GM23338 (cell line): Measurements from ENCODE around the gene C1orf116. TPM values are rescaled to one million over a fixed set of nuclear protein-coding genes. Genes with fewer than 3 reads are reported as not detected.

Experiments used
- ATAC-seq: fragments of 200-7000 bp; cut with Tn5 transposase; 3 replicates; pipeline ENCODE4 v1.9.1; 2020
- DNase-seq: peaks from one replicate; pipeline ENCODE4 v3.0.0-alpha.2; 2015; ENCODE audit warnings: low spot score
- H2AFZ ChIP-seq: fragments of 200-600 bp; sonication (generic); 2 replicates; pipeline ENCODE4 v1.8.0; 2016; ENCODE audit warnings: antibody characterized with exemption, mild to moderate bottlenecking, moderate library complexity
- H3F3A ChIP-seq: fragments of 200-600 bp; sonication (generic); replicated peaks from 2 replicates; pipeline ENCODE4 v1.8.0; 2017; ENCODE audit warnings: antibody characterized with exemption, mixed run types, low read depth
- H3K27ac ChIP-seq: fragments of 200-600 bp; sonication (generic); 2 replicates; pipeline ENCODE4 v1.6.1; 2016; ENCODE audit warnings: low read depth
- H3K27me3 ChIP-seq: fragments of 200-600 bp; sonication (generic); 2 replicates; pipeline ENCODE4 v1.8.0; 2016; ENCODE audit warnings: mild to moderate bottlenecking, mixed run types, moderate library complexity; ENCODE audit not compliant: insufficient read depth
- H3K36me3 ChIP-seq: fragments of 200-600 bp; sonication (generic); 2 replicates; pipeline ENCODE4 v1.8.0; 2016; ENCODE audit warnings: mild to moderate bottlenecking; ENCODE audit not compliant: insufficient read depth
- H3K4me1 ChIP-seq: fragments of 200-600 bp; sonication (generic); 2 replicates; pipeline ENCODE4 v1.8.0; 2016; ENCODE audit warnings: mild to moderate bottlenecking, moderate library complexity; ENCODE audit not compliant: insufficient read depth
- H3K4me2 ChIP-seq: fragments of 200-600 bp; sonication (generic); 2 replicates; pipeline ENCODE4 v1.7.1; 2017; ENCODE audit warnings: mixed run types
- H3K4me3 ChIP-seq: fragments of 200-600 bp; sonication (generic); 2 replicates; pipeline ENCODE4 v1.6.1; 2016; ENCODE audit warnings: mixed run types
- H3K79me2 ChIP-seq: fragments of 200-600 bp; sonication (generic); replicated peaks from 2 replicates; pipeline ENCODE4 v1.8.0; 2017; ENCODE audit warnings: mild to moderate bottlenecking; ENCODE audit not compliant: insufficient read depth
- H3K9me2 ChIP-seq: fragments of 200-600 bp; sonication (generic); 2 replicates; pipeline ENCODE4 v1.8.0; 2017; ENCODE audit not compliant: insufficient read depth
- H4K20me1 ChIP-seq: fragments of 200-600 bp; sonication (generic); replicated peaks from 2 replicates; pipeline ENCODE4 v1.8.0; 2017; ENCODE audit warnings: mild to moderate bottlenecking; ENCODE audit not compliant: insufficient read depth
- H3K27ac Mint-ChIP-seq: 2 replicates; pipeline ENCODE4 v1.8.0; 2020; ENCODE audit warnings: inconsistent platforms, mild to moderate bottlenecking, moderate library complexity, mixed read lengths
- H3K27me3 Mint-ChIP-seq: 3 replicates; pipeline ENCODE4 v1.8.0; 2022; ENCODE audit warnings: low read depth, mild to moderate bottlenecking, moderate library complexity, mixed read lengths, inconsistent platforms; ENCODE audit not compliant: insufficient read depth, poor library complexity
- H3K36me3 Mint-ChIP-seq: 3 replicates; pipeline ENCODE4 v1.8.0; 2021; ENCODE audit warnings: low read depth, mild to moderate bottlenecking, inconsistent platforms, moderate library complexity, mixed read lengths
- H3K4me1 Mint-ChIP-seq: 3 replicates; pipeline ENCODE4 v1.8.0; 2020; ENCODE audit warnings: mild to moderate bottlenecking, inconsistent platforms, mixed read lengths
- H3K4me3 Mint-ChIP-seq: 3 replicates; pipeline ENCODE4 v1.8.0; 2021; ENCODE audit warnings: moderate library complexity, mild to moderate bottlenecking, inconsistent platforms, mixed read lengths
- H3K9me3 Mint-ChIP-seq: 3 replicates; pipeline ENCODE4 v1.8.0; 2020; ENCODE audit warnings: moderate library complexity, mild to moderate bottlenecking, inconsistent platforms, mixed read lengths
- EZH2 ChIP-seq: fragments of 200-600 bp; sonication (generic); IDR thresholded peaks from one replicate; pipeline ENCODE4 v1.8.0; 2017; ENCODE audit warnings: antibody characterized with exemption, mild to moderate bottlenecking, low read depth; ENCODE audit not compliant: unreplicated experiment
- EZH2phosphoT487 ChIP-seq: fragments of 200-600 bp; sonication (generic); IDR thresholded peaks from one replicate; pipeline ENCODE4 v1.8.1; 2018; ENCODE audit warnings: antibody characterized with exemption; ENCODE audit not compliant: unreplicated experiment
- NANOG ChIP-seq: IDR thresholded peaks from 2 replicates; pipeline ENCODE4 v1.6.1; 2016; ENCODE audit warnings: antibody characterized with exemption, borderline replicate concordance
- POLR2AphosphoS5 ChIP-seq: IDR thresholded peaks from 2 replicates; pipeline ENCODE4 v1.6.1; 2016; ENCODE audit warnings: antibody characterized with exemption, low read depth
- ZNF331 ChIP-seq: fragments of 250-450 bp; sonication (Bioruptor Pico); IDR thresholded peaks from 2 replicates; pipeline ENCODE4 v1.5.0; 2020; ENCODE audit warnings: low read depth, mild to moderate bottlenecking, moderate library complexity
- polyA plus RNA-seq: library from polyadenylated mRNA; unstranded; fragments of >200 nt; fragmentation: Nextera tagmentation; extraction: Ambion mirVana; gene quantifications from 2 replicates; pipeline ENCODE4 v1.2.1, GENCODE V29; 2016
- total RNA-seq: library from RNA; depleted of rRNA; stranded (reverse); fragments of >200 nt; shearing (Covaris generic); gene quantifications from 2 replicates; pipeline ENCODE4 v1.2.3, GENCODE V29; 2014
- TF ChIP-seq, protein P1 (sequence below): fragments of 250-450 bp; sonication (Bioruptor Pico); IDR thresholded peaks from 2 replicates; pipeline ENCODE4 v1.5.0; 2020; ENCODE audit warnings: mild to moderate bottlenecking, moderate library complexity
- TF ChIP-seq, protein P2 (sequence below), 2 experiments: fragments of 200-600 bp in 1 of 2; sonication (generic) in 1 of 2; conservative IDR thresholded peaks; 2 replicates each; pipeline versions ENCODE4 v1.5.1 to v1.6.1; 2016 to 2017; ENCODE audit warnings: antibody characterized with exemption in 2 of 2, low read depth in 2 of 2, mild to moderate bottlenecking in 2 of 2, moderate library complexity in 1 of 2

C1orf116 gene
- total and polyA plus RNA-seq, 2 experiments from 2014 or later, result 2.3 to 5.3 TPM

DNA sequence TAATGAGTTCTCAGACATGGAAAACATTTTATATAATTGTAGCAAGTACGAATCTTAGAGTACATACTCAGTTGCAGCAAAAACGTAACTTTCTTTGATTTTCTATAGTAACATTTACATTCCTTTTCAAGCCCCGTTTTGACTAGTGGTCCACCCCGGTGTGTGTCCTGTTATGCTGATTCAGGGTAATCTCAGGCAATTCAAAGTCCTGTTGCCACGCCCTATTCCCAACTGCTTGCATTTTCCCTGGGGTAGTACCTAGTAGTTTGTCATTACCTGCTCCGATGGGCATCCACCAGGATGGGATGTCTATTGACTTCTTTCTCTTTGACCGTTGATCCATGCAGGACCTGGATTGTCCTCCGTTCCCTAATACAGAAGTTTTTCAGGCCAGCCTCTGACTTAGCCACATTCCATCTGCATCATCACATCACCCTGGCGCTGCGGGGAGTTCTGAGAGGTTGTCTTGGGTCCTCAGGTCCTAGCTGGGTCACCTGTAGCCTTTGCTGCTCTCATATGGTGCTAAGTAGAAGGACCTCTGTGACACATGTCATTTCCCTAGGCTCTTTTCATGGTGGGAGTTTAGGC, 47.3 kb downstream of the C1orf116 start:
- Histone ChIP-seq H3F3A (no peaks in the 10 kb centered on the region), H2AFZ (no peak overlapping the region), H3K9me2 (0 out of 2 replicates have a peak, but pooled peaks cover 3% of the 10 kb centered on the region), H3K4me3 (no peak overlapping the region; the same call in 1 of the 2 replicates), H4K20me1 (no peaks in the 10 kb centered on the region), H3K4me2 (peak overlapping the region; percentile 65), H3K27me3 (no peaks in the 10 kb centered on the region), H3K27ac (no peak overlapping the region), H3K79me2 (no peaks in the 10 kb centered on the region), H3K4me1 (peaks cover 34% of the 10 kb centered on the region), H3K36me3 (no peaks in the 10 kb centered on the region)
- no peaks in the 10 kb centered on the region for H3K36me3 Mint-ChIP-seq
- no peak overlapping the region for H3K27ac Mint-ChIP-seq
- no peaks in the 10 kb centered on the region for H3K9me3 Mint-ChIP-seq
- DNase-seq, result peak; percentile 55
- peak; percentile 78 for ATAC-seq
- H3K4me1 Mint-ChIP-seq, result peaks cover 30% of the 10 kb centered on the region
- no peak for TF ChIP-seq ZNF331 (CRISPR knock-in tag)
- TF ChIP-seq, protein P1, sequence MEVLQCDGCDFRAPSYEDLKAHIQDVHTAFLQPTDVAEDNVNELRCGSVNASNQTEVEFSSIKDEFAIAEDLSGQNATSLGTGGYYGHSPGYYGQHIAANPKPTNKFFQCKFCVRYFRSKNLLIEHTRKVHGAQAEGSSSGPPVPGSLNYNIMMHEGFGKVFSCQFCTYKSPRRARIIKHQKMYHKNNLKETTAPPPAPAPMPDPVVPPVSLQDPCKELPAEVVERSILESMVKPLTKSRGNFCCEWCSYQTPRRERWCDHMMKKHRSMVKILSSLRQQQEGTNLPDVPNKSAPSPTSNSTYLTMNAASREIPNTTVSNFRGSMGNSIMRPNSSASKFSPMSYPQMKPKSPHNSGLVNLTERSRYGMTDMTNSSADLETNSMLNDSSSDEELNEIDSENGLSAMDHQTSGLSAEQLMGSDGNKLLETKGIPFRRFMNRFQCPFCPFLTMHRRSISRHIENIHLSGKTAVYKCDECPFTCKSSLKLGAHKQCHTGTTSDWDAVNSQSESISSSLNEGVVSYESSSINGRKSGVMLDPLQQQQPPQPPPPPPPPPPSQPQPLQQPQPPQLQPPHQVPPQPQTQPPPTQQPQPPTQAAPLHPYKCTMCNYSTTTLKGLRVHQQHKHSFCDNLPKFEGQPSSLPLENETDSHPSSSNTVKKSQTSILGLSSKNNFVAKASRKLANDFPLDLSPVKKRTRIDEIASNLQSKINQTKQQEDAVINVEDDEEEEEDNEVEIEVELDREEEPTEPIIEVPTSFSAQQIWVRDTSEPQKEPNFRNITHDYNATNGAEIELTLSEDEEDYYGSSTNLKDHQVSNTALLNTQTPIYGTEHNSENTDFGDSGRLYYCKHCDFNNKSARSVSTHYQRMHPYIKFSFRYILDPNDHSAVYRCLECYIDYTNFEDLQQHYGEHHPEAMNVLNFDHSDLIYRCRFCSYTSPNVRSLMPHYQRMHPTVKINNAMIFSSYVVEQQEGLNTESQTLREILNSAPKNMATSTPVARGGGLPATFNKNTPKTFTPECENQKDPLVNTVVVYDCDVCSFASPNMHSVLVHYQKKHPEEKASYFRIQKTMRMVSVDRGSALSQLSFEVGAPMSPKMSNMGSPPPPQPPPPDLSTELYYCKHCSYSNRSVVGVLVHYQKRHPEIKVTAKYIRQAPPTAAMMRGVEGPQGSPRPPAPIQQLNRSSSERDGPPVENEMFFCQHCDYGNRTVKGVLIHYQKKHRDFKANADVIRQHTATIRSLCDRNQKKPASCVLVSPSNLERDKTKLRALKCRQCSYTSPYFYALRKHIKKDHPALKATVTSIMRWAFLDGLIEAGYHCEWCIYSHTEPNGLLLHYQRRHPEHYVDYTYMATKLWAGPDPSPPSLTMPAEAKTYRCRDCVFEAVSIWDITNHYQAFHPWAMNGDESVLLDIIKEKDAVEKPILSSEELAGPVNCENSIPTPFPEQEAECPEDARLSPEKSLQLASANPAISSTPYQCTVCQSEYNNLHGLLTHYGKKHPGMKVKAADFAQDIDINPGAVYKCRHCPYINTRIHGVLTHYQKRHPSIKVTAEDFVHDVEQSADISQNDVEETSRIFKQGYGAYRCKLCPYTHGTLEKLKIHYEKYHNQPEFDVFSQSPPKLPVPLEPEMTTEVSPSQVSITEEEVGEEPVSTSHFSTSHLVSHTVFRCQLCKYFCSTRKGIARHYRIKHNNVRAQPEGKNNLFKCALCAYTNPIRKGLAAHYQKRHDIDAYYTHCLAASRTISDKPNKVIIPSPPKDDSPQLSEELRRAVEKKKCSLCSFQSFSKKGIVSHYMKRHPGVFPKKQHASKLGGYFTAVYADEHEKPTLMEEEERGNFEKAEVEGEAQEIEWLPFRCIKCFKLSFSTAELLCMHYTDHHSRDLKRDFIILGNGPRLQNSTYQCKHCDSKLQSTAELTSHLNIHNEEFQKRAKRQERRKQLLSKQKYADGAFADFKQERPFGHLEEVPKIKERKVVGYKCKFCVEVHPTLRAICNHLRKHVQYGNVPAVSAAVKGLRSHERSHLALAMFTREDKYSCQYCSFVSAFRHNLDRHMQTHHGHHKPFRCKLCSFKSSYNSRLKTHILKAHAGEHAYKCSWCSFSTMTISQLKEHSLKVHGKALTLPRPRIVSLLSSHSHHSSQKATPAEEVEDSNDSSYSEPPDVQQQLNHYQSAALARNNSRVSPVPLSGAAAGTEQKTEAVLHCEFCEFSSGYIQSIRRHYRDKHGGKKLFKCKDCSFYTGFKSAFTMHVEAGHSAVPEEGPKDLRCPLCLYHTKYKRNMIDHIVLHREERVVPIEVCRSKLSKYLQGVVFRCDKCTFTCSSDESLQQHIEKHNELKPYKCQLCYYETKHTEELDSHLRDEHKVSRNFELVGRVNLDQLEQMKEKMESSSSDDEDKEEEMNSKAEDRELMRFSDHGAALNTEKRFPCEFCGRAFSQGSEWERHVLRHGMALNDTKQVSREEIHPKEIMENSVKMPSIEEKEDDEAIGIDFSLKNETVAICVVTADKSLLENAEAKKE (CRISPR knock-in tag), result peak; percentile 49; the same call in 1 of the 2 replicates
- no peak for TF ChIP-seq POLR2AphosphoS5
- TF ChIP-seq NANOG, result peak; percentile 67; the same call in 1 of the 2 replicates
- H3K27me3 Mint-ChIP-seq, result peaks cover 5% of the 10 kb centered on the region
- H3K4me3 Mint-ChIP-seq, result no peak overlapping the region

DNA sequence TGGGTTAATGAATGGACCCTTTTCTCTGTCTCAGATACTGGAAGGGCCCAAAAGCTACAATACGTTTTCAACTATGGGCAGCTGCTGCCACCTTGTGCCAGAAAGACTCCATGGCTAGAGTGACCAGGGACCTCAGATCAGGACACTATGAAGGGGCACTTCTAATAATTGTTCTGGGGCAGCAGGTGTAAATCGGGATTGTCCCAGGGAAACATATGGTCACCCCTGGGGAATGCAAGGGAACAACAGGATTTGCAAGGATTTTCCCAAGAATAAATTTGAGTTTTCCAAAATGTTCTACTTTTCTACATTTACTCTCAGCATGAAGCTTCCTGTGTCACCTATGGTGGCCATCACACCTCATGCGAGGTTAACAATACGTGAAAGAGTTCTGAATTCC, 50.3 kb downstream of the C1orf116 start:
- Histone ChIP-seq H3F3A (no peaks in the 10 kb centered on the region), H2AFZ (no peak overlapping the region; the same call in 1 of the 2 replicates), H3K27me3 (no peaks in the 10 kb centered on the region), H3K4me3 (no peak overlapping the region), H3K36me3 (no peaks in the 10 kb centered on the region), H3K4me1 (peaks cover 34% of the 10 kb centered on the region), H3K27ac (no peak overlapping the region), H3K79me2 (no peaks in the 10 kb centered on the region), H3K4me2 (no peak overlapping the region), H4K20me1 (no peaks in the 10 kb centered on the region), H3K9me2 (0 out of 2 replicates have a peak, but pooled peaks cover 3% of the 10 kb centered on the region)
- DNase-seq, result peak; percentile 77
- Mint-ChIP-seq H3K4me1 (peaks cover 37% of the 10 kb centered on the region), H3K9me3 (no peaks in the 10 kb centered on the region), H3K4me3 (no peak overlapping the region), H3K36me3 (no peaks in the 10 kb centered on the region), H3K27ac (no peak overlapping the region), H3K27me3 (peaks cover 7% of the 10 kb centered on the region)
- TF ChIP-seq EZH2phosphoT487 (no peak), EZH2 (no peak), NANOG (no peak)
- TF ChIP-seq, protein P2, sequence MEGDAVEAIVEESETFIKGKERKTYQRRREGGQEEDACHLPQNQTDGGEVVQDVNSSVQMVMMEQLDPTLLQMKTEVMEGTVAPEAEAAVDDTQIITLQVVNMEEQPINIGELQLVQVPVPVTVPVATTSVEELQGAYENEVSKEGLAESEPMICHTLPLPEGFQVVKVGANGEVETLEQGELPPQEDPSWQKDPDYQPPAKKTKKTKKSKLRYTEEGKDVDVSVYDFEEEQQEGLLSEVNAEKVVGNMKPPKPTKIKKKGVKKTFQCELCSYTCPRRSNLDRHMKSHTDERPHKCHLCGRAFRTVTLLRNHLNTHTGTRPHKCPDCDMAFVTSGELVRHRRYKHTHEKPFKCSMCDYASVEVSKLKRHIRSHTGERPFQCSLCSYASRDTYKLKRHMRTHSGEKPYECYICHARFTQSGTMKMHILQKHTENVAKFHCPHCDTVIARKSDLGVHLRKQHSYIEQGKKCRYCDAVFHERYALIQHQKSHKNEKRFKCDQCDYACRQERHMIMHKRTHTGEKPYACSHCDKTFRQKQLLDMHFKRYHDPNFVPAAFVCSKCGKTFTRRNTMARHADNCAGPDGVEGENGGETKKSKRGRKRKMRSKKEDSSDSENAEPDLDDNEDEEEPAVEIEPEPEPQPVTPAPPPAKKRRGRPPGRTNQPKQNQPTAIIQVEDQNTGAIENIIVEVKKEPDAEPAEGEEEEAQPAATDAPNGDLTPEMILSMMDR (conservative IDR thresholded peaks at IDR 0.05; ENCODE audit: low read depth in 2 of 2), result peak; percentile 77 to 88
- ATAC-seq, result peak; percentile 84
